CD14-positive monocyte (primary cell): Measurements from ENCODE around the gene TMCO5A. TPM values are rescaled to one million over a fixed set of nuclear protein-coding genes. Genes with fewer than 3 reads are reported as not detected.

Source experiments
- DNase-seq, 3 donors: peaks; one replicate each; pipeline ENCODE4 v3.0.0-alpha.2; 2011 to 2022
- H2AFZ ChIP-seq: 2 replicates; pipeline ENCODE4 v1.6.0; 2012; ENCODE audit warnings: mild to moderate bottlenecking, low read depth, low read length, inconsistent platforms; ENCODE audit not compliant: insufficient read depth, poor library complexity, severe bottlenecking
- H3K27ac ChIP-seq, 2 donors: 1 replicate in 1 of 2; 2 replicates in 1 of 2; pipeline ENCODE4 v1.5.1; 2012 to 2013; ENCODE audit warnings: low read length in 2 of 2, control low read depth in 1 of 2, inconsistent platforms in 1 of 2, low read depth in 1 of 2, mild to moderate bottlenecking in 1 of 2
- H3K27me3 ChIP-seq, 2 donors: one replicate each; pipeline versions ENCODE4 v1.6.0 to v1.6.1; 2011 to 2013; ENCODE audit warnings: low read length in 2 of 2; ENCODE audit not compliant: control insufficient read depth in 2 of 2, insufficient read depth in 2 of 2
- H3K36me3 ChIP-seq, 2 donors: replicated peaks in 1 of 2; 1 replicate in 1 of 2; 2 replicates in 1 of 2; pipeline versions ENCODE4 v1.5.1 to v1.6.1; 2012 to 2013; ENCODE audit warnings: low read length in 2 of 2, control low read depth in 1 of 2, inconsistent platforms in 1 of 2, mild to moderate bottlenecking in 1 of 2; ENCODE audit not compliant: insufficient read depth in 2 of 2, control insufficient read depth in 1 of 2
- H3K4me1 ChIP-seq, 2 donors: 1 replicate in 1 of 2; 2 replicates in 1 of 2; pipeline versions ENCODE4 v1.5.1 to v1.6.1; 2012 to 2013; ENCODE audit warnings: low read length in 2 of 2, control low read depth in 1 of 2, inconsistent platforms in 1 of 2, mild to moderate bottlenecking in 1 of 2, moderate library complexity in 1 of 2; ENCODE audit not compliant: insufficient read depth in 2 of 2, control insufficient read depth in 1 of 2
- H3K4me2 ChIP-seq: replicated peaks from 2 replicates; pipeline ENCODE3; 2012; ENCODE audit warnings: low read length, moderate library complexity, mild to moderate bottlenecking; ENCODE audit not compliant: poor library complexity, severe bottlenecking; ENCODE audit errors: extremely low read depth
- H3K4me3 ChIP-seq, 3 experiments: fragments of 200-600 bp in 1 of 3; sonication (generic) in 1 of 3; replicated peaks in 1 of 3; 1 replicate in 2 of 3; 2 replicates in 1 of 3; pipeline ENCODE4 v1.5.1; 2011 to 2013; ENCODE audit warnings: low read length in 3 of 3, mild to moderate bottlenecking in 3 of 3, control low read depth in 2 of 3, low read depth in 2 of 3, inconsistent platforms in 1 of 3, moderate library complexity in 1 of 3
- H3K79me2 ChIP-seq: 2 replicates; pipeline ENCODE4 v1.6.0; 2012; ENCODE audit warnings: mild to moderate bottlenecking, control low read depth, inconsistent platforms, low read length, moderate library complexity; ENCODE audit not compliant: insufficient read depth
- H3K9ac ChIP-seq: 2 replicates; pipeline ENCODE4 v1.6.0; 2017; ENCODE audit warnings: low read length, mild to moderate bottlenecking; ENCODE audit not compliant: insufficient read depth, poor library complexity, severe bottlenecking
- H3K9me3 ChIP-seq, 2 donors: replicated peaks in 1 of 2; 1 replicate in 1 of 2; 2 replicates in 1 of 2; pipeline versions ENCODE4 v1.5.1 to v1.6.1; 2012 to 2013; ENCODE audit warnings: low read length in 2 of 2, control low read depth in 1 of 2; ENCODE audit not compliant: control insufficient read depth in 1 of 2, insufficient read depth in 1 of 2
- H4K20me1 ChIP-seq: 2 replicates; pipeline ENCODE4 v1.6.0; 2012; ENCODE audit warnings: mild to moderate bottlenecking, low read length, control low read depth, moderate library complexity; ENCODE audit not compliant: insufficient read depth
- H3K27ac Mint-ChIP-seq, 7 donors: one replicate each; pipeline ENCODE4 v1.8.0; 2020; ENCODE audit warnings: mild to moderate bottlenecking in 7 of 7, mixed read lengths in 7 of 7, moderate library complexity in 6 of 7, inconsistent platforms in 2 of 7
- H3K27me3 Mint-ChIP-seq, 3 donors: one replicate each; pipeline ENCODE4 v1.8.0; 2021 to 2022; ENCODE audit warnings: low read depth in 3 of 3, mild to moderate bottlenecking in 3 of 3, mixed read lengths in 3 of 3, moderate library complexity in 3 of 3, inconsistent platforms in 1 of 3
- H3K36me3 Mint-ChIP-seq, 2 donors: one replicate each; pipeline ENCODE4 v1.8.0; 2020; ENCODE audit warnings: mixed read lengths in 2 of 2, inconsistent platforms in 1 of 2, mild to moderate bottlenecking in 1 of 2
- H3K4me1 Mint-ChIP-seq: one replicate; pipeline ENCODE4 v1.8.0; 2020; ENCODE audit warnings: mild to moderate bottlenecking, mixed read lengths
- H3K4me3 Mint-ChIP-seq, 2 donors: one replicate each; pipeline ENCODE4 v1.8.0; 2020; ENCODE audit warnings: mild to moderate bottlenecking in 2 of 2, mixed read lengths in 2 of 2, moderate library complexity in 1 of 2
- H3K9me3 Mint-ChIP-seq, 7 donors: one replicate each; pipeline ENCODE4 v1.8.0; 2020 to 2022; ENCODE audit warnings: mixed read lengths in 7 of 7, mild to moderate bottlenecking in 6 of 7, moderate library complexity in 6 of 7, inconsistent platforms in 2 of 7
- CTCF ChIP-seq: fragments of 200-600 bp; IDR thresholded peaks from one replicate; pipeline ENCODE4 v1.8.0; 2022; ENCODE audit warnings: antibody characterized with exemption, mild to moderate bottlenecking
- WGBS: methylation state at CpG from one replicate; pipeline ENCODE4 v1.1.5; 2013; ENCODE audit warnings: missing lambda C conversion rate; ENCODE audit not compliant: insufficient coverage; 5-methylcytosine and 5-hydroxymethylcytosine counted together
- intact Hi-C, 2 donors: fragments of 100-400 bp; cut with micrococcal nuclease; formaldehyde crosslinking; loops; one replicate each; pipeline versions ENCODE4 v1.15.0 to v1.15.1; 2023
- polyA plus RNA-seq, 3 donors: library from polyadenylated mRNA; depleted of rRNA in 1 of 3; unstranded in 2 of 3; stranded (reverse) in 1 of 3; fragments of 300-500 nt in 2 of 3; fragments of >200 nt in 1 of 3; fragmentation: Illumina TruSeq in 2 of 3; gene quantifications; 1 replicate in 2 of 3; 2 replicates in 1 of 3; pipeline ENCODE4 v1.2.3, GENCODE V29; 2012 to 2021

The TMCO5A gene
- polyA plus RNA-seq, 3 donors = not detected

- H3K9ac ChIP-seq = no peak overlapping the region
- DNase-seq = no peak
- intact Hi-C loops = no loop called here
- H3K27ac ChIP-seq = no peak overlapping the region
- no CpG with 5 or more reads among the region's 1 CpG for WGBS
- no peak overlapping the region for H3K4me3 ChIP-seq
- Mint-ChIP-seq H3K36me3 (no peaks in the 10 kb centered on the region), H3K4me1 (no peaks in the 10 kb centered on the region), H3K27ac (no peak overlapping the region), H3K27me3 (peaks cover 0 to 3% (median 2%) of the 10 kb centered on the region in 3 donors), H3K4me3 (no peak overlapping the region), H3K9me3 (peaks cover 0 to 5% (median 4%) of the 10 kb centered on the region in 7 donors)
- no peaks in the 10 kb centered on the region for H3K9me3 ChIP-seq
- no peak overlapping the region for H3K4me2 ChIP-seq
- no peaks in the 10 kb centered on the region for H3K79me2 ChIP-seq
- H3K27me3 ChIP-seq = no peaks in the 10 kb centered on the region
- H3K4me1 ChIP-seq = no peaks in the 10 kb centered on the region
- no peaks in the 10 kb centered on the region for H3K36me3 ChIP-seq
- no peak for TF ChIP-seq CTCF
- H4K20me1 ChIP-seq = no peaks in the 10 kb centered on the region
- no peak overlapping the region for H2AFZ ChIP-seq
Observed at GRCh38 chr15:37931868-37932267, 2.6 kb upstream of the TMCO5A start.

GRCh38 chr15:37932549-37932948, 1.9 kb upstream of the TMCO5A start:
- H3K36me3 Mint-ChIP-seq = no peaks in the 10 kb centered on the region
- intact Hi-C loops = no loop called here
- 89% methylated on average over 3 of the region's 3 CpGs for WGBS

More at GRCh38 chr15:37932549-37932948, 1.9 kb upstream of the TMCO5A start:
- Mint-ChIP-seq H3K9me3 (peaks cover 2 to 5% (median 4%) of the 10 kb centered on the region in 7 donors), H3K4me1 (no peaks in the 10 kb centered on the region), H3K4me3 (no peak overlapping the region), H3K27ac (no peak overlapping the region), H3K27me3 (peaks cover 0 to 3% (median 2%) of the 10 kb centered on the region in 3 donors)
- H3K27ac ChIP-seq = no peak overlapping the region
- no peak overlapping the region for H3K4me3 ChIP-seq
- DNase-seq = no peak
- no peaks in the 10 kb centered on the region for H3K9me3 ChIP-seq
- no peak for TF ChIP-seq CTCF
- no peaks in the 10 kb centered on the region for H3K4me1 ChIP-seq
- no peaks in the 10 kb centered on the region for H3K27me3 ChIP-seq
- no peaks in the 10 kb centered on the region for H3K36me3 ChIP-seq
- H3K79me2 ChIP-seq = no peaks in the 10 kb centered on the region
- H4K20me1 ChIP-seq = no peaks in the 10 kb centered on the region
- no peak overlapping the region for H3K4me2 ChIP-seq
- no peak overlapping the region for H2AFZ ChIP-seq
- no peak overlapping the region for H3K9ac ChIP-seq
